ENCODE data around the gene RAB11FIP4.

The RAB11FIP4 gene

DNA sequence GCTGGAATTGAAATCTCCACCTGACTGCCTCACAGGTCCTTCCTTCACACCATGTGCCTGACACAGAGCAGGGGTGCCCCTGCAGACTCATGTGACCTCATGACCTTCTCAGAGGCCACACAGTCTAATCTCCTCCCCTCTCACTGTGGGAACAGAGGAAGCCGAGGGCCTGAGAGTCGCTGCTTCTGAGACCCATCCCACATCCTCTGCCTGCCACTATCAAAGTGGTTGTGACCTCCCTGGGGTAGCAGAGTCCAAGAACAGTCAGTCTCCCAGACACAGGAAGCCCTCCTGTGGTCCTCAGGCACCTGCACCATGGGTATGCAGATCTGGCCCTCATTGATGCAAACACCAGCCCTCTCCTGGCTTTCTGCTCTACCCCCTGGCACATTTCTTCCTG is 78.5 kb downstream of the RAB11FIP4 start:
- H3K4me3 ChIP-seq (ENCODE audit: low read depth, low read length), result no peak overlapping the region
- TF ChIP-seq MYC (IDR thresholded peaks at IDR 0.05; ENCODE audit: low read depth, low read length), result no peak
- TF ChIP-seq, protein P1, sequence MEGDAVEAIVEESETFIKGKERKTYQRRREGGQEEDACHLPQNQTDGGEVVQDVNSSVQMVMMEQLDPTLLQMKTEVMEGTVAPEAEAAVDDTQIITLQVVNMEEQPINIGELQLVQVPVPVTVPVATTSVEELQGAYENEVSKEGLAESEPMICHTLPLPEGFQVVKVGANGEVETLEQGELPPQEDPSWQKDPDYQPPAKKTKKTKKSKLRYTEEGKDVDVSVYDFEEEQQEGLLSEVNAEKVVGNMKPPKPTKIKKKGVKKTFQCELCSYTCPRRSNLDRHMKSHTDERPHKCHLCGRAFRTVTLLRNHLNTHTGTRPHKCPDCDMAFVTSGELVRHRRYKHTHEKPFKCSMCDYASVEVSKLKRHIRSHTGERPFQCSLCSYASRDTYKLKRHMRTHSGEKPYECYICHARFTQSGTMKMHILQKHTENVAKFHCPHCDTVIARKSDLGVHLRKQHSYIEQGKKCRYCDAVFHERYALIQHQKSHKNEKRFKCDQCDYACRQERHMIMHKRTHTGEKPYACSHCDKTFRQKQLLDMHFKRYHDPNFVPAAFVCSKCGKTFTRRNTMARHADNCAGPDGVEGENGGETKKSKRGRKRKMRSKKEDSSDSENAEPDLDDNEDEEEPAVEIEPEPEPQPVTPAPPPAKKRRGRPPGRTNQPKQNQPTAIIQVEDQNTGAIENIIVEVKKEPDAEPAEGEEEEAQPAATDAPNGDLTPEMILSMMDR (IDR thresholded peaks at IDR 0.05; ENCODE audit: low read depth, low read length), result no peak
- TF ChIP-seq, protein P2, sequence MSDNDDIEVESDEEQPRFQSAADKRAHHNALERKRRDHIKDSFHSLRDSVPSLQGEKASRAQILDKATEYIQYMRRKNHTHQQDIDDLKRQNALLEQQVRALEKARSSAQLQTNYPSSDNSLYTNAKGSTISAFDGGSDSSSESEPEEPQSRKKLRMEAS (IDR thresholded peaks at IDR 0.05; ENCODE audit: low read depth, low read length), result no peak
- DNase-seq (ENCODE audit: low read depth), result no peak

DNA sequence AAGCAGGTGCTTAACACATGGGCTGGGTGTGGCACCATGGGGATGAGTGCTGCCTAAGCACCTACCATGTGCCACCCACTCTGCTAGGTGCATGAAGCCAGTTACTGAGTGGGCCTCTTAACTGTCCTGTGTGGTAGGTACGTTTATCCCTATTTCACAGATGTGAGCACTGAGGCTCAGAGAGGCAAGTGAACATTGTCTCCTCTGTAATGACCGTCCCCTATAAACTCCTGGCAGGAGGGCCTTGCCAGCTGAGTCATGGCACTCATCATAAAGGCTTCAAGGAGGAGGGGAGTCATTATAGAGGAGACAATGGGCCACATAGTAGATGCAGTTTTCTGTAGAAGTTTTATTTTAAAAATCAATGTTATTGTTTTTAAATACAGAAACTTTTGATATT is 79.1 kb downstream of the RAB11FIP4 start:
- H3K4me3 ChIP-seq (ENCODE audit: low read depth, low read length), result no peak overlapping the region
- no peak for DNase-seq (ENCODE audit: low read depth)
- TF ChIP-seq, protein P2 (IDR thresholded peaks at IDR 0.05; ENCODE audit: low read depth, low read length), result no peak
- TF ChIP-seq POLR2A (IDR thresholded peaks at IDR 0.05; ENCODE audit: extremely low read depth, insufficient read length) (no peak), MYC (IDR thresholded peaks at IDR 0.05; ENCODE audit: low read depth, low read length) (no peak)
- TF ChIP-seq, protein P1 (IDR thresholded peaks at IDR 0.05; ENCODE audit: low read depth, low read length), result no peak

DNA sequence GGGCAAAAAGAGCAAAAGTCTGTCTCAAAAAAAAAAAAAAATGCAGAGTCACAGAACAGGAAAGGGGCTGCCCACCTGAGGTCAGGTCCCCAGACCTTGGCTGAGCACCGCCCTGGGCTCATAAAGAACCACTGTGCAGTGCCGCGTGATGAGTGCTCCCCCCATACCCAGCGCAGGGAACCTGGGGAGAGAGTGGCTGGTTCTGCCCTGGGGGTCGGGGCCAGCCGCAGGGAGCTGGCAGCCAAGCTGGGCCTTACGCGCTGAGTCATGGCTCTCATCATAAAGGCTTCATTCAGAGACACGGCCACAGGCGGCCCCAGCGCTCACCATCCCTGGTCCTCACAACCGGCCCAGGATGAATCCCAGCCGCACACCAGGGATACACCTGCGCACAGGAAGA is 80.7 kb downstream of the RAB11FIP4 start:
- peak; percentile 17 for DNase-seq (ENCODE audit: low read depth)
- no peak overlapping the region for H3K4me3 ChIP-seq (ENCODE audit: low read depth, low read length)
- TF ChIP-seq, protein P1 (IDR thresholded peaks at IDR 0.05; ENCODE audit: low read depth, low read length), result no peak
- TF ChIP-seq, protein P2 (IDR thresholded peaks at IDR 0.05; ENCODE audit: low read depth, low read length), result no peak
- TF ChIP-seq MYC (IDR thresholded peaks at IDR 0.05; ENCODE audit: low read depth, low read length), result no peak
- TF ChIP-seq POLR2A (IDR thresholded peaks at IDR 0.05; ENCODE audit: extremely low read depth, insufficient read length), result no peak

DNA sequence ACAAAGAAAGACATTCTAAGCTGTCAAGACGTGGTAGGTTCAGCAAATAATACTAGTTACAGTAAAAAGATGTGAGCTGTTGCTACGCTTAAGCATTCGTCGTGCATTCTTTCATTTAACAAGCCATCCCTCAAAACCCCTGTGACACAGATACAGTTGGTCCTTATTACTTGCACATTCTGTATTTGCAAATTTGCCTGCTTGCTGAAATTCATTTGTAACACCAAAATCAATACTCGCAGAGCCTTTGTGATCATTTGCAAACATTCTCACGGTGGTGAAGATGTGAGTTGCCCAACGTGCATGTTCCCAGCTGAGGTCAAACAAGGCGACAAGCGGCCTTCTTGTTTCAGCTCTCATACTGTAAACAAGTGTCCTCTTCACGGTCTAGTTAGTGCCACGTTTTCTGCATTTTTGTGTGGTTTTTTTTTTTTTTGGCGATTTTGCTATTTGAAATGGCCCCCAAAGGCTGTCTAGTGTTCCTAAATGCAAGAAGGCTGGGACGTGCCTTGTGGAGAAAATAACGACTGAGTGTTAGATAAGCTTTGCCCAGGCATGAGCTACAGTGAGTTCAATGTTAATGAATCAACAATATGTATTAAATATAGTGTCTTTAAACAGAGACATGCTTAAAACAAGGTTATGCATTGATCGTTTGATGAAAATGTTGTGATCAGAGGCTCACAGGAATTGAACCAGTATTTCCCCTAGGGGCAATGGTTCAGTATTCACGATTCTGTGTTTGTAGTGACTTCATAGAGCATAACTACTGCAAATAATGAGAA is 84.1 kb downstream of the RAB11FIP4 start:
- DNase-seq (ENCODE audit: low read depth), result no peak
- H3K4me3 ChIP-seq (ENCODE audit: low read depth, low read length), result no peak overlapping the region
- TF ChIP-seq MYC (IDR thresholded peaks at IDR 0.05; ENCODE audit: low read depth, low read length) (no peak), POLR2A (IDR thresholded peaks at IDR 0.05; ENCODE audit: extremely low read depth, insufficient read length) (no peak)
- TF ChIP-seq, protein P2 (IDR thresholded peaks at IDR 0.05; ENCODE audit: low read depth, low read length), result no peak
- TF ChIP-seq, protein P1 (IDR thresholded peaks at IDR 0.05; ENCODE audit: low read depth, low read length), result no peak

DNA sequence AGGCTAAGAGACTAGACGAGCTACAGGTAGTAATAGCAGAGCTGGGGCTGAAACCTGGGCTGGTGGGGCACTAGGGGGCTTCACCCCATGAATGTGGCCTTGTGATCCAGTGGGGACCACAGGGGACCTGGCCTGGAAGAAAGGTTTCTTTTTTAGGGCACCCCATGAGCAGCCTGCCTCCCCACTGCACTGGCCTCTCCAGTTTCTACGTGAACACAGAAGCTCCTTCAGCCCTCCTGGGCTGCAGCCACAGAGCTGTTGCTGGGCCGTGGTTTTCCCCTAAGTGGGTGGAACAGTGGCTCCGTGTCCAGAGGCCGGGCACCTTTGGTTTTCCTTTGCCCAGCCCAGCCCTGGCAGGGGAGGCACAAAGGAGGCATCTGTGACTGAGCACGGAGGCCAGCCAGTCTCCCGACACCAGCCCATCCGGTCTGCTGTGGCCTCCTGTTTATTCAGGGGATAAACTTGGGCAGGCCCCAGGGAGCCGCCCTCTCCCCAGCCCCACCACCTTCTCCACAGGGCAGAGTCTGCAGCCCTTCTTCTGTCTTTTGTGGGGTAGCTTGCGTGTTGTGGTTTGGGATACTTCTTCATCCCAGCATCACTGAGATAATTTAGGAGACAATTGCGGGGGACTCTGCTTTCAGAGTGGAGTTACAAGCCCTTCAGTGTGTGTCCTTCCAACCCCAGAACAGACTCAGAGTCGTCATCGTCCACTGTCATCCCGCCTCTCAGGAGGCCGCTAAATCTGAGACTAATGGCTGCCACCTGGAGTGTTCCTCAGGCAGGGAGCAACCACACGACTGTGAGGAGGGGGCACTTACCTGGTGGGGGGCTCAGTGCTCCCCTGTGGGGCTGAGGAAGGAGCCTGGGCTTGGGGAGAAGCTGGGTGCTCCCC is 85.3 kb downstream of the RAB11FIP4 start:
- TF ChIP-seq, protein P1 (IDR thresholded peaks at IDR 0.05; ENCODE audit: low read depth, low read length), result no peak
- TF ChIP-seq POLR2A (IDR thresholded peaks at IDR 0.05; ENCODE audit: extremely low read depth, insufficient read length) (no peak), MYC (IDR thresholded peaks at IDR 0.05; ENCODE audit: low read depth, low read length) (no peak)
- TF ChIP-seq, protein P2 (IDR thresholded peaks at IDR 0.05; ENCODE audit: low read depth, low read length), result no peak
- DNase-seq (ENCODE audit: low read depth), result no peak
- H3K4me3 ChIP-seq (ENCODE audit: low read depth, low read length), result no peak overlapping the region

Measured in NB4 (cell line).